Measurements from ENCODE around the gene EPHA1. TPM values are rescaled to one million over a fixed set of nuclear protein-coding genes. Genes with fewer than 3 reads are reported as not detected.

The EPHA1 gene
- total RNA-seq, 1 donor from 2014 or later, result not detected

- intact Hi-C loops (cut with DNase I), result no loop called here
- no peak for DNase-seq (ENCODE audit: low spot score)
Measured at GRCh38 chr7:143360788-143361551, 47.7 kb downstream of the EPHA1 start.

DNA sequence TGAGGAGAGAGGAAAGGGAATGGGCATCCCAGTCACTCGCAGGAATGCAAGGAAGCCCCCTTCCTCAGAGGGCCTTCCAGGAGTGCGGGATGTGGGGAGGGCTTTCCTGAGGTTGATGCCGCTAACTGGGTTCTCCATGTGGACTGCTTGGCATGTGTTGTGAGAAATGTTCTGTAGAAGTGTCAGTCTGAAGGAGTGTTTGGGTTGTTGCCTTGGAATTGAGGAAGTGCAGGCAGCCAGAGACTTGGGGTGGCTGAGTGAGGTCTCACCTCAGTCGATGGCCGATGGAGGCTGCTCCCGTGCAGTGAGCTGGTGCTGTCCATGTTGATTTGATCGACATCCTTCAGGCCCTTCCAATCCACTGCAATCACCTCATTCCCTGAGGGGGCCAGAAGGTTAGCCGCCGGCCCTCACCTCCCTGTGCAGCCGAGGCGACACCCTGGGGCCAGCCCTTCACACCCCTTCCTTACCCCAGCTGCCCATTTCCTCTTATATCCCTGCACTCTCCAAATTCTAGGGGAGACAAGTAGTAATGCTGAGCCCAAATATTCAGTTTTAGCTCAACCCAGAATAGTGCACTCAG lies 48.8 kb downstream of the EPHA1 start:
- no peak for DNase-seq (ENCODE audit: low spot score)
- intact Hi-C loops (cut with DNase I), result no loop called here

- DNase-seq (ENCODE audit: low spot score), result no peak
- intact Hi-C loops (cut with DNase I), result no loop called here
Measured at GRCh38 chr7:143358626-143359025, 50.0 kb downstream of the EPHA1 start.

DNA sequence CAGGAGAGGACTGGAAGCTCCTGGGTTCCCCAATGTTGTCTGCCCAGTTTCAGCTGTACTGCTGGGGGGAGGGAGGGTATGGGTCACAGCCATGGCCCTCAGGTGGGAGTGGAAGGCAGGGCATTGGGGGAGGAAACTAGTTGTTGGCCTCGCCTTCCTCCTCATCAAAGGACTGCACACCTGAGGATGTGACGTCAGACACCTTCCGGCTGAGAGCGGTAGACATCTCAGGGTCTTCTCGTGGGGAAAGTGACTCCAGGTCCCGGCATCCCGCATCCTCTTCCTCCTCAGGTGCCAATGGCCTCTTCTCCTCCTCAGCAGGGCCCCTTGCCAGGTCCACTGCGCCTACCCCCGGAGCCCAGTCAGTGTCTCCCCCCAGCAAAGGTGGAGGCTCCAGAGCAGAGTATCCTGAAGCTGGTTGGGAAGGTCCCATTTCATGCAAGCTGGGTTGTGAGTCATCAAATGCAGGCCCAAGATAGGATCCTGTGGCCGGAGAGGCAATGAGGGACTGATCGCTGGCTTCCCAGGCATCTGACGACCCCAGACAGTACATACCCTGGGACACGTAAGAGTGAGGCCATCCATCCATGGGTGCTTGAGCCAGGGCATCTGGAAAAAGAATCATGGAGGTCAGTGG lies 52.1 kb downstream of the EPHA1 start:
- DNase-seq (ENCODE audit: low spot score), result no peak
- intact Hi-C loops (cut with DNase I), result no loop called here

- no peak for DNase-seq (ENCODE audit: low spot score)
- intact Hi-C loops (cut with DNase I), result no loop called here
Measured at GRCh38 chr7:143355450-143356385, 52.9 kb downstream of the EPHA1 start.

- DNase-seq (ENCODE audit: low spot score), result no peak
- intact Hi-C loops (cut with DNase I), result no loop called here
Measured at GRCh38 chr7:143354965-143355364, 53.7 kb downstream of the EPHA1 start.

DNA sequence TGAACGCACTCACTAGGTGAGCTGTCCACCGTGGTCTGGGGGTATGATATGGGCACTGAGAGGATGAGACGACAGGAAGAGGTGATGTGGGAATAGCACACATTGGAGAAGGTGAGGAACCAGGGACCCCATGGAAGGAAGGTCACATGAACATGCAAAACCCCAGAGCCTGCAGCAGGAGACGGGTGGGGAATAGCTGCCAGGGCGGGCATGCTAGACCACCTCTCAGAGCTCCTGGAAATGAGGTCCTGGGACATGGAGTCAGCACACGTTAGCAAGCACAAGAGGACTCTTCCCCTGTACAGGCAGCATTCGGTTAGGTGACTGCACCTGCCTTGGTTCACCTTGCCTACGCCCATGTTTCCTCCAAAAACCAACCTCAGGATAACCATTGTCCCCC lies 54.3 kb downstream of the EPHA1 start:
- intact Hi-C loops (cut with DNase I), result no loop called here
- DNase-seq (ENCODE audit: low spot score), result no peak

DNA sequence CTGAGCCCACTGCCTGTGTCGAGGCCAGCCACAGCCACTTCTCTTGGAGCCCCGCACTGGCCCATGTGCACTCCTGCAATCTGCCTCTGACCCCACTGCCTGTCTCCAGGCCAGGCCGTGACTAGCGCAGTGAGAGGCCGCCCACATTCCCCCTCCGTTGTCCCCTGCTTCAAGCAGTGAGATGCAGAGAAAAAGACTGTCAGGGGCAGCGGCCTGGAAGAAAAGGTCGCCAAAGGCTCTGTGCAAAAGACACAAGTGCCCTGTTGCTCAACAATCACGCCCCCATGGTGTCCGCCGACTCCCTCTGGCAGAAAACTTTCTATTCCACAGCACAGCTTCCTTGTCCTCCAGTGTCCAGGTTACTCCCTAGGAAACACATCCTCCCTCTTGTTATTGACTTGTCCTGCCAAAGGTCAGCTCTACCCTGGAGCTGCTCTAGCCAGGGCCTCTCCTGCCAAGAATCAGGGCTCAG lies 56.1 kb downstream of the EPHA1 start:
- intact Hi-C loops (cut with DNase I), result no loop called here
- no peak for DNase-seq (ENCODE audit: low spot score)

- intact Hi-C loops (cut with DNase I), result no loop called here
Measured at GRCh38 chr7:143351574-143351973, 57.1 kb downstream of the EPHA1 start.

GRCh38 chr7:143351060-143351459 lies 57.6 kb downstream of the EPHA1 start:
- DNase-seq (ENCODE audit: low spot score), result no peak
- intact Hi-C loops (cut with DNase I), result no loop called here

More at GRCh38 chr7:143351574-143351973, 57.1 kb downstream of the EPHA1 start:
- DNase-seq (ENCODE audit: low spot score), result no peak

DNA sequence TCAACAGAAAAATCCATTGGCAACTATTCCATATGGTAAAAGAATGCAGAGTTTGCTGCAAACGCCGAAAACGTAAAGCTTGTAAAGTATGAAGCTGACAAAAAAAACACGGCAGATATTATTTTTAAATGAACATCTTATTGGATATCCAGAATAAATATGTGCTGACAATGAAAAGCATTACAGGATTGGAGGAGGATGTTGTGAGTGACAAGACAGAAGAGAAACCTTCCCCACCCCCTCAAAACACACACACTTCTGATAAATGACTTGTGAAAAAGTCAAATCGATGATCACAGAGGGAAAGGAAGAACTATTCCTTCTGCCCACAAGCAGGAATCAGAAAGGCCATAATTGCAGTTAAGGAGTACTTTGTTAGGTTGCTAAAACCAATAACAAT lies 60.7 kb downstream of the EPHA1 start:
- no peak for DNase-seq (ENCODE audit: low spot score)
- intact Hi-C loops (cut with DNase I), result no loop called here

GRCh38 chr7:143346018-143346417 lies 62.6 kb downstream of the EPHA1 start:
- no peak for DNase-seq (ENCODE audit: low spot score)
- intact Hi-C loops (cut with DNase I), result no loop called here

GRCh38 chr7:143345428-143345900 lies 63.2 kb downstream of the EPHA1 start:
- intact Hi-C loops (cut with DNase I), result no loop called here
- DNase-seq (ENCODE audit: low spot score), result peak; percentile 89

DNA sequence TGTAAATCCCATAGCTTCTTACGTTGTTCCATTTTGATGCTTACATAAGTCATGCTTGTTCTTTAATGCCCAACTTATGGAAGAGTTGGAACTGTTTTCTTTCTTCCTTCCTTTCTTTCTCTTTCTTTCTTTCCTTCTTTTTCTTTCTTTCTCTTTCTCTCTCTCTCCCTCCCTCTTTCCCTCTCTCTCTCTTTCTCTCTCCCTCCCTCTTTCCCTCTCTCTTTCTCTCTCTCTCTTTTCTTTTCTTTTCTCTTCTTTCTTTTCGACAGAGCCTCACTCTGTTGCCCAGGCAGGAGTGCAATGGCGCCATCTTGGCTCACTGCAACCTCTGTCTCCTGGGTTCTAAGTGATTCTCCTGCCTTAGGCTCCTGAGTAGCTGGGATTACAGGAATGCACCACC lies 65.1 kb downstream of the EPHA1 start:
- no peak for DNase-seq (ENCODE audit: low spot score)
- intact Hi-C loops (cut with DNase I), result no loop called here

GRCh38 chr7:143341842-143342241 lies 66.8 kb downstream of the EPHA1 start:
- DNase-seq (ENCODE audit: low spot score), result no peak
- intact Hi-C loops (cut with DNase I), result no loop called here

Small RNAs within 50 kb of the gene (microRNA-seq; reads per million reads assigned to microRNA genes)
- gene MIR6892, result not detected

Other genes with a start within 250 kb of the EPHA1 start
- not detected for gene TAS2R39, start 225.4 kb downstream of the EPHA1 start, total RNA-seq
- not detected for gene TAS2R40, start 186.8 kb downstream of the EPHA1 start, total RNA-seq
- 208 TPM for gene GSTK1, start 145.4 kb downstream of the EPHA1 start, total RNA-seq
- 6.9 TPM for gene TMEM139, start 123.9 kb downstream of the EPHA1 start, total RNA-seq
- 12.6 TPM for gene CASP2, start 120.5 kb downstream of the EPHA1 start, total RNA-seq
- not detected for gene CLCN1, start 92.7 kb downstream of the EPHA1 start, total RNA-seq
- 0.19 TPM for gene FAM131B, start 46.1 kb downstream of the EPHA1 start, total RNA-seq
- 126 TPM for gene ZYX, start 27.5 kb downstream of the EPHA1 start, total RNA-seq
- gene TAS2R60, start 34.6 kb upstream of the EPHA1 start, total RNA-seq, result not detected
- not detected for gene TAS2R41, start 69.0 kb upstream of the EPHA1 start, total RNA-seq
- gene CTAGE15, start 162.9 kb upstream of the EPHA1 start, total RNA-seq, result not detected
- gene TCAF2, start 212.1 kb upstream of the EPHA1 start, total RNA-seq, result 0.54 TPM